IMR-90 (cell line): ENCODE results near the gene CAMP. TPM values are rescaled to one million over a fixed set of nuclear protein-coding genes. Genes with fewer than 3 reads are reported as not detected.

Experiments used
- ATAC-seq: fragments of 200-7000 bp; cut with Tn5 transposase; 2 replicates; pipeline ENCODE4 v1.9.1; 2020; ENCODE audit warnings: low read depth, mild to moderate bottlenecking, moderate library complexity
- BruUV-seq: library from RNA; stranded (reverse); fragments of 400-500 nt; replicated peaks from 2 replicates; lab custom pipeline; 2021; lab: Mats Ljungman, UMichigan
- CTCF ChIA-PET: fragments of 300-600 bp; formaldehyde crosslinking; extraction: SDS; loops from one replicate; lab custom pipeline; 2021; ENCODE audit warnings: antibody characterized with exemption; lab: Yijun Ruan, JAX
- POLR2A ChIA-PET: fragments of 300-600 bp; sonication (Branson Sonifier 250); formaldehyde crosslinking; loops from one replicate; lab custom pipeline; 2022; ENCODE audit warnings: antibody characterized with exemption; ENCODE audit not compliant: unreplicated experiment; lab: Charles Lee
- DNase-seq: peaks from one replicate; pipeline ENCODE4 v3.0.0; 2013
- H2AFZ ChIP-seq: replicated peaks from 2 replicates; pipeline ENCODE3; 2013; ENCODE audit warnings: low read length, mild to moderate bottlenecking; ENCODE audit not compliant: poor library complexity
- H2AK5ac ChIP-seq: 2 replicates; pipeline ENCODE4 v1.6.1; 2013; ENCODE audit warnings: low read depth, low read length, inconsistent platforms
- H2AK9ac ChIP-seq: replicated peaks from 2 replicates; pipeline ENCODE3; 2013; ENCODE audit warnings: mild to moderate bottlenecking, low read depth, low read length, moderate library complexity; ENCODE audit not compliant: poor library complexity
- H2BK120ac ChIP-seq: 2 replicates; pipeline ENCODE4 v1.6.1; 2013; ENCODE audit warnings: low read depth, low read length, inconsistent platforms
- H2BK15ac ChIP-seq: 3 replicates; pipeline ENCODE4 v1.6.1; 2013; ENCODE audit warnings: low read depth, low read length, inconsistent platforms
- H2BK20ac ChIP-seq: 2 replicates; pipeline ENCODE4 v1.6.1; 2013; ENCODE audit warnings: low read depth, mild to moderate bottlenecking, inconsistent platforms, low read length, moderate library complexity
- H2BK5ac ChIP-seq: 2 replicates; pipeline ENCODE4 v1.6.1; 2013; ENCODE audit warnings: mild to moderate bottlenecking, low read depth, low read length, inconsistent platforms; ENCODE audit not compliant: poor library complexity, severe bottlenecking
- H3K14ac ChIP-seq: replicated peaks from 2 replicates; pipeline ENCODE4 v1.6.1; 2013; ENCODE audit warnings: low read depth, low read length, inconsistent platforms
- H3K18ac ChIP-seq: 2 replicates; pipeline ENCODE4 v1.6.1; 2013; ENCODE audit warnings: low read depth, low read length, control low read depth
- H3K23ac ChIP-seq: 2 replicates; pipeline ENCODE4 v1.6.1; 2013; ENCODE audit warnings: low read depth, low read length, inconsistent platforms
- H3K27ac ChIP-seq: 2 replicates; pipeline ENCODE4 v1.5.1; 2013; ENCODE audit warnings: mild to moderate bottlenecking, control low read depth, low read length; ENCODE audit not compliant: insufficient read depth
- H3K27me3 ChIP-seq: 2 replicates; pipeline ENCODE4 v1.6.1; 2013; ENCODE audit warnings: low read length; ENCODE audit not compliant: control insufficient read depth, insufficient read depth
- H3K36me3 ChIP-seq: 2 replicates; pipeline ENCODE4 v1.6.1; 2013; ENCODE audit warnings: low read length, mixed read lengths; ENCODE audit not compliant: control insufficient read depth, insufficient read depth
- H3K4ac ChIP-seq: 2 replicates; pipeline ENCODE4 v1.6.1; 2013; ENCODE audit warnings: low read depth, low read length, inconsistent platforms
- H3K4me1 ChIP-seq: 2 replicates; pipeline ENCODE4 v1.6.1; 2013; ENCODE audit warnings: low read length, mixed read lengths; ENCODE audit not compliant: control insufficient read depth, insufficient read depth
- H3K4me2 ChIP-seq: 2 replicates; pipeline ENCODE4 v1.6.1; 2013; ENCODE audit warnings: low read depth, mild to moderate bottlenecking, control low read depth, low read length, moderate library complexity
- H3K4me3 ChIP-seq: 2 replicates; pipeline ENCODE4 v1.5.1; 2013; ENCODE audit warnings: low read depth, mild to moderate bottlenecking, control low read depth, low read length, moderate library complexity; ENCODE audit not compliant: insufficient read depth
- H3K56ac ChIP-seq: 2 replicates; pipeline ENCODE4 v1.6.1; 2013; ENCODE audit warnings: low read length, inconsistent platforms; ENCODE audit not compliant: insufficient read depth; ENCODE audit errors: extremely low read depth
- H3K79me1 ChIP-seq, 2 experiments: 2 replicates each; pipeline ENCODE4 v1.6.1; 2013; ENCODE audit warnings: low read length in 2 of 2, inconsistent platforms in 1 of 2, low read depth in 1 of 2
- H3K9ac ChIP-seq: 2 replicates; pipeline ENCODE4 v1.6.1; 2013; ENCODE audit warnings: low read depth, low read length, control low read depth
- H3K9me1 ChIP-seq: 2 replicates; pipeline ENCODE4 v1.6.1; 2013; ENCODE audit warnings: low read length, inconsistent platforms; ENCODE audit not compliant: insufficient read depth
- H3K9me3 ChIP-seq: 2 replicates; pipeline ENCODE4 v1.6.1; 2013; ENCODE audit warnings: low read length; ENCODE audit not compliant: control insufficient read depth, insufficient read depth
- H4K20me1 ChIP-seq: 2 replicates; pipeline ENCODE4 v1.6.1; 2013; ENCODE audit warnings: low read length, inconsistent platforms; ENCODE audit not compliant: insufficient read depth
- H4K5ac ChIP-seq: 2 replicates; pipeline ENCODE4 v1.6.1; 2013; ENCODE audit warnings: mild to moderate bottlenecking, low read depth, low read length, control low read depth
- H4K8ac ChIP-seq, 2 experiments: 2 replicates each; pipeline ENCODE4 v1.6.1; 2013; ENCODE audit warnings: low read depth in 2 of 2, low read length in 2 of 2, control low read depth in 1 of 2, inconsistent platforms in 1 of 2
- H4K91ac ChIP-seq: 2 replicates; pipeline ENCODE4 v1.6.1; 2013; ENCODE audit warnings: low read depth, low read length, inconsistent platforms; ENCODE audit not compliant: insufficient read depth
- BHLHE40 ChIP-seq: fragments of 150-350 bp; IDR thresholded peaks from 2 replicates; pipeline ENCODE4 v1.6.1; 2016; ENCODE audit warnings: mild to moderate bottlenecking, low read depth, low read length
- CEBPB ChIP-seq: IDR thresholded peaks from 2 replicates; pipeline ENCODE4 v1.6.1; 2012; ENCODE audit warnings: low read depth, low read length, improper control_type of control experiment
- CHD1 ChIP-seq: IDR thresholded peaks from 2 replicates; pipeline ENCODE4 v1.6.1; 2012; ENCODE audit warnings: low read depth, low read length, improper control_type of control experiment
- FOS ChIP-seq: fragments of 150-350 bp; IDR thresholded peaks from 2 replicates; pipeline ENCODE4 v1.6.1; 2016; ENCODE audit warnings: low read depth, low read length
- MAFK ChIP-seq: IDR thresholded peaks from 2 replicates; pipeline ENCODE4 v1.6.1; 2012; ENCODE audit warnings: low read depth, low read length, improper control_type of control experiment
- MAZ ChIP-seq: IDR thresholded peaks from 2 replicates; pipeline ENCODE4 v1.6.1; 2012; ENCODE audit warnings: low read depth, mild to moderate bottlenecking, low read length, improper control_type of control experiment, moderate library complexity, borderline replicate concordance
- MXI1 ChIP-seq: IDR thresholded peaks from 2 replicates; pipeline ENCODE4 v1.6.1; 2012; ENCODE audit warnings: low read depth, mild to moderate bottlenecking, low read length, moderate library complexity, borderline replicate concordance
- NFE2L2 ChIP-seq: fragments of 150-350 bp; IDR thresholded peaks from 2 replicates; pipeline ENCODE4 v1.6.1; 2016; ENCODE audit warnings: low read depth, mild to moderate bottlenecking, low read length
- POLR2A ChIP-seq: IDR thresholded peaks from 2 replicates; pipeline ENCODE4 v1.6.1; 2012; ENCODE audit warnings: mild to moderate bottlenecking, low read depth, low read length
- RAD21 ChIP-seq: IDR thresholded peaks from 2 replicates; pipeline ENCODE4 v1.6.1; 2012; ENCODE audit warnings: low read length, improper control_type of control experiment
- RCOR1 ChIP-seq: IDR thresholded peaks from 2 replicates; pipeline ENCODE4 v1.6.1; 2012; ENCODE audit warnings: mild to moderate bottlenecking, low read length, improper control_type of control experiment; ENCODE audit not compliant: insufficient replicate concordance
- RFX5 ChIP-seq: IDR thresholded peaks from 2 replicates; pipeline ENCODE4 v1.8.0; 2012; ENCODE audit warnings: low read depth, mild to moderate bottlenecking, low read length, moderate library complexity
- SMC3 ChIP-seq: fragments of 150-350 bp; IDR thresholded peaks from 2 replicates; pipeline ENCODE4 v1.6.1; 2016; ENCODE audit warnings: low read depth, mild to moderate bottlenecking, antibody characterized with exemption, low read length, moderate library complexity
- WGBS, 2 experiments: methylation state at CpG; one replicate each; pipeline versions ENCODE4 v1.1.5 to v1.1.7; 2013; ENCODE audit warnings: missing lambda C conversion rate in 2 of 2; ENCODE audit not compliant: insufficient read length in 1 of 2; ENCODE audit errors: extremely low coverage in 2 of 2; 5-methylcytosine and 5-hydroxymethylcytosine counted together
- dilution Hi-C: fragments of 300-500 bp; cut with HindIII; formaldehyde crosslinking; loops from one replicate; pipeline ENCODE4 v1.14.3; 2018; ENCODE audit warnings: low sequenced_read_pairs; ENCODE audit not compliant: unreplicated experiment
- in situ Hi-C: fragments of 300-500 bp; cut with MboI; formaldehyde crosslinking; loops from 3 replicates; pipeline ENCODE4 v1.14.3; 2019; ENCODE audit warnings: low sequenced_read_pairs, inconsistent platforms, mixed read lengths
- intact Hi-C: fragments of 100-400 bp; cut with micrococcal nuclease; formaldehyde crosslinking; loops from 2 replicates; pipeline ENCODE4 v1.10.0; 2022
- polyA plus RNA-seq, 3 experiments: library from polyadenylated mRNA; depleted of rRNA; stranded (reverse); fragments of >200 nt; gene quantifications; 2 replicates each; pipeline ENCODE4 v1.2.3, GENCODE V29; 2012; ENCODE audit warnings: low replicate concordance in 1 of 3
- total RNA-seq: library from RNA; depleted of rRNA; stranded (reverse); fragments of >200 nt; gene quantifications from 2 replicates; pipeline ENCODE4 v1.2.3, GENCODE V29; 2012
- TF ChIP-seq, protein P1 (sequence below): conservative IDR thresholded peaks from 2 replicates; pipeline ENCODE4 v1.5.1; 2012; ENCODE audit warnings: mild to moderate bottlenecking, low read depth, low read length, improper control_type of control experiment
- TF ChIP-seq, protein P2 (sequence below): fragments of 150-350 bp; IDR thresholded peaks from 2 replicates; pipeline ENCODE4 v1.6.1; 2016; ENCODE audit warnings: low read depth, mild to moderate bottlenecking, low read length, moderate library complexity, borderline replicate concordance
- TF ChIP-seq, protein P3 (sequence below): fragments of 150-350 bp; IDR thresholded peaks from 2 replicates; pipeline ENCODE4 v1.6.1; 2017; ENCODE audit warnings: mild to moderate bottlenecking, antibody characterized with exemption, low read length, low read depth

CAMP gene
- total and polyA plus RNA-seq, 2 of the 4 experiments (the other 2 are of a cell fraction), result not detected

DNA sequence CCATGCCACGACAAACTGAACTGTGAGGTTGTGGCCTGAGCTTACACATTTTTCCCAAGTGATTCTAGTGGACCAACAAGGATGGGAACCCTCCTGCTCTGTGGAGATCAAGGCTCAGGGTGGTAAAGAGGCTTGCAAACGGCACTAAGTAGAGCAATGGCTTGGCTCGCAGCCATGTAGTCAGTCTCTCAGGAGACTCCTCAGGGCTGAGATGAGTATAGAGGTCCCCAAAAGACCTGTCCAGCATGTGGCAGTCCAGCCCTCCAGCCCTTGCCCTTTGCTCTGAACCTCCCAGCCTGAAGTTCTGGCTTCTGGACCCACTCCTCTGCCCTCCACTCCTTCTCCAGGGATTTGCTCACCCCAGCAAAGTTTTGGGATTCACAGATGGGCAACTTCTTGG, 8.3 kb upstream of the CAMP start:
- TF ChIP-seq MAFK, result no peak
- TF ChIP-seq MAZ, result no peak
- no peak for TF ChIP-seq MXI1
- no peak for TF ChIP-seq BHLHE40
- TF ChIP-seq, protein P1, sequence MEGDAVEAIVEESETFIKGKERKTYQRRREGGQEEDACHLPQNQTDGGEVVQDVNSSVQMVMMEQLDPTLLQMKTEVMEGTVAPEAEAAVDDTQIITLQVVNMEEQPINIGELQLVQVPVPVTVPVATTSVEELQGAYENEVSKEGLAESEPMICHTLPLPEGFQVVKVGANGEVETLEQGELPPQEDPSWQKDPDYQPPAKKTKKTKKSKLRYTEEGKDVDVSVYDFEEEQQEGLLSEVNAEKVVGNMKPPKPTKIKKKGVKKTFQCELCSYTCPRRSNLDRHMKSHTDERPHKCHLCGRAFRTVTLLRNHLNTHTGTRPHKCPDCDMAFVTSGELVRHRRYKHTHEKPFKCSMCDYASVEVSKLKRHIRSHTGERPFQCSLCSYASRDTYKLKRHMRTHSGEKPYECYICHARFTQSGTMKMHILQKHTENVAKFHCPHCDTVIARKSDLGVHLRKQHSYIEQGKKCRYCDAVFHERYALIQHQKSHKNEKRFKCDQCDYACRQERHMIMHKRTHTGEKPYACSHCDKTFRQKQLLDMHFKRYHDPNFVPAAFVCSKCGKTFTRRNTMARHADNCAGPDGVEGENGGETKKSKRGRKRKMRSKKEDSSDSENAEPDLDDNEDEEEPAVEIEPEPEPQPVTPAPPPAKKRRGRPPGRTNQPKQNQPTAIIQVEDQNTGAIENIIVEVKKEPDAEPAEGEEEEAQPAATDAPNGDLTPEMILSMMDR, result no peak
- TF ChIP-seq POLR2A, result no peak
- no peak for TF ChIP-seq SMC3
- TF ChIP-seq CHD1, result no peak
- no peak for TF ChIP-seq NFE2L2
- TF ChIP-seq RAD21, result no peak
- no peak for TF ChIP-seq FOS
- no peak for TF ChIP-seq CEBPB
- TF ChIP-seq, protein P2, sequence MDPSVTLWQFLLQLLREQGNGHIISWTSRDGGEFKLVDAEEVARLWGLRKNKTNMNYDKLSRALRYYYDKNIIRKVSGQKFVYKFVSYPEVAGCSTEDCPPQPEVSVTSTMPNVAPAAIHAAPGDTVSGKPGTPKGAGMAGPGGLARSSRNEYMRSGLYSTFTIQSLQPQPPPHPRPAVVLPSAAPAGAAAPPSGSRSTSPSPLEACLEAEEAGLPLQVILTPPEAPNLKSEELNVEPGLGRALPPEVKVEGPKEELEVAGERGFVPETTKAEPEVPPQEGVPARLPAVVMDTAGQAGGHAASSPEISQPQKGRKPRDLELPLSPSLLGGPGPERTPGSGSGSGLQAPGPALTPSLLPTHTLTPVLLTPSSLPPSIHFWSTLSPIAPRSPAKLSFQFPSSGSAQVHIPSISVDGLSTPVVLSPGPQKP, result no peak
- TF ChIP-seq, protein P3, sequence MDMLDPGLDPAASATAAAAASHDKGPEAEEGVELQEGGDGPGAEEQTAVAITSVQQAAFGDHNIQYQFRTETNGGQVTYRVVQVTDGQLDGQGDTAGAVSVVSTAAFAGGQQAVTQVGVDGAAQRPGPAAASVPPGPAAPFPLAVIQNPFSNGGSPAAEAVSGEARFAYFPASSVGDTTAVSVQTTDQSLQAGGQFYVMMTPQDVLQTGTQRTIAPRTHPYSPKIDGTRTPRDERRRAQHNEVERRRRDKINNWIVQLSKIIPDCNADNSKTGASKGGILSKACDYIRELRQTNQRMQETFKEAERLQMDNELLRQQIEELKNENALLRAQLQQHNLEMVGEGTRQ, result no peak
- TF ChIP-seq RFX5, result no peak
- no peak for TF ChIP-seq RCOR1

More for the DNA sequence above, 8.3 kb upstream of the CAMP start:
- no peaks in the 10 kb centered on the region for H3K36me3 ChIP-seq
- H4K20me1 ChIP-seq, result no peaks in the 10 kb centered on the region; the same call in 1 of the 2 replicates
- H3K27ac ChIP-seq, result no peak overlapping the region
- H2AK9ac ChIP-seq, result no peak overlapping the region
- no TSS peak for BruUV-seq
- ATAC-seq, result peak; percentile 29; the same call in 1 of the 2 replicates
- H4K8ac ChIP-seq, result no peak overlapping the region
- H3K23ac ChIP-seq, result no peak overlapping the region
- H3K56ac ChIP-seq, result no peak overlapping the region
- H3K4me2 ChIP-seq, result no peak overlapping the region
- no peak overlapping the region for H3K14ac ChIP-seq
- no peak overlapping the region for H2AFZ ChIP-seq
- no peak overlapping the region for H2AK5ac ChIP-seq
- no peaks in the 10 kb centered on the region for H3K9me1 ChIP-seq
- ChIA-PET POLR2A (no interaction called here), CTCF (no interaction called here)
- no peak overlapping the region for H3K4me3 ChIP-seq
- no peak overlapping the region for H2BK5ac ChIP-seq
- 40% methylated on average over 1 of the region's 3 CpGs; no CpG with 5 or more reads in 1 of the 2 experiments for WGBS, 2 experiments
- H4K91ac ChIP-seq, result no peak overlapping the region
- H3K4ac ChIP-seq, result no peak overlapping the region
- no peak overlapping the region for H3K18ac ChIP-seq
- no peak overlapping the region for H3K9ac ChIP-seq
- dilution Hi-C loops (no loop called here), in situ Hi-C loops (no loop called here), intact Hi-C loops (no loop called here)
- H3K27me3 ChIP-seq, result peaks cover 34% of the 10 kb centered on the region
- H4K5ac ChIP-seq, result no peak overlapping the region
- H2BK15ac ChIP-seq, result no peak overlapping the region
- H2BK20ac ChIP-seq, result no peak overlapping the region
- H3K4me1 ChIP-seq, result peaks cover 2% of the 10 kb centered on the region; the same call in 1 of the 2 replicates
- no peak for DNase-seq
- no peak overlapping the region for H2BK120ac ChIP-seq
- H3K79me1 ChIP-seq, result no peaks in the 10 kb centered on the region
- H3K9me3 ChIP-seq, result no peaks in the 10 kb centered on the region
